Karpas-422 (cell line): ENCODE data around the gene OR13C5. TPM values are rescaled to one million over a fixed set of nuclear protein-coding genes. Genes with fewer than 3 reads are reported as not detected.
"Not testable (repeated sequence)": the region's sequence is repeated elsewhere in the genome, so short reads cannot be mapped to it uniquely, and the experiment has no call there.

Source experiments
- DNase-seq: peaks from one replicate; pipeline ENCODE4 v3.0.0-alpha.2; 2015
- H2AFZ ChIP-seq: fragments of 200-600 bp; sonication (generic); 2 replicates; pipeline ENCODE4 v1.6.1; 2014; ENCODE audit warnings: antibody characterized with exemption, low read length, mixed read lengths
- H3K27ac ChIP-seq: fragments of 200-600 bp; sonication (generic); 2 replicates; pipeline ENCODE4 v1.5.1; 2014; ENCODE audit warnings: mild to moderate bottlenecking, low read length, moderate library complexity
- H3K27me3 ChIP-seq: fragments of 200-600 bp; sonication (generic); 2 replicates; pipeline ENCODE4 v1.6.1; 2014; ENCODE audit warnings: low read length, mixed read lengths
- H3K36me3 ChIP-seq: fragments of 200-600 bp; sonication (generic); 2 replicates; pipeline ENCODE4 v1.6.1; 2014; ENCODE audit warnings: low read length, mixed read lengths; ENCODE audit not compliant: insufficient read depth
- H3K4me1 ChIP-seq: fragments of 200-600 bp; sonication (generic); 2 replicates; pipeline ENCODE4 v1.6.1; 2014; ENCODE audit warnings: mild to moderate bottlenecking, low read length, mixed read lengths
- H3K4me2 ChIP-seq: fragments of 200-600 bp; sonication (generic); 2 replicates; pipeline ENCODE4 v1.6.1; 2014; ENCODE audit warnings: low read length, low read depth, mild to moderate bottlenecking; ENCODE audit not compliant: poor library complexity, severe bottlenecking
- H3K4me3 ChIP-seq: fragments of 200-600 bp; sonication (generic); 2 replicates; pipeline ENCODE4 v1.5.1; 2014; ENCODE audit warnings: mild to moderate bottlenecking, antibody characterized with exemption, low read length, mixed read lengths
- H3K79me2 ChIP-seq: fragments of 200-600 bp; sonication (generic); 2 replicates; pipeline ENCODE4 v1.6.1; 2014; ENCODE audit warnings: mild to moderate bottlenecking, low read length, mixed read lengths
- H3K9ac ChIP-seq: fragments of 200-600 bp; sonication (generic); 2 replicates; pipeline ENCODE4 v1.6.0; 2014; ENCODE audit warnings: low read length
- H3K9me2 ChIP-seq: fragments of 200-600 bp; sonication (generic), shearing (Covaris generic); replicated peaks from 2 replicates; pipeline ENCODE4 v1.6.0; 2014; ENCODE audit warnings: mild to moderate bottlenecking, low read length, moderate library complexity; ENCODE audit not compliant: insufficient read depth
- H3K9me3 ChIP-seq: fragments of 300-700, 200-600 bp; sonication (generic); 2 replicates; pipeline ENCODE4 v1.6.1; 2014; ENCODE audit warnings: low read length, mixed read lengths
- H4K20me1 ChIP-seq: fragments of 200-600 bp; sonication (generic); 2 replicates; pipeline ENCODE4 v1.6.1; 2014; ENCODE audit warnings: mild to moderate bottlenecking, antibody characterized with exemption, low read length, low read depth; ENCODE audit not compliant: insufficient read depth
- total RNA-seq: library from RNA; depleted of rRNA; stranded (reverse); fragments of >200 nt; shearing (Covaris generic); gene quantifications from 2 replicates; pipeline ENCODE4 v1.2.3, GENCODE V29; 2014; ENCODE audit warnings: low replicate concordance; rRNA removed

Gene OR13C5
- not detected in 2 replicates for total RNA-seq

- H3K4me3 ChIP-seq, H3K27ac ChIP-seq, H3K27me3 ChIP-seq, H3K4me1 ChIP-seq, H4K20me1 ChIP-seq, H3K36me3 ChIP-seq, H3K9me3 ChIP-seq, H2AFZ ChIP-seq, H3K79me2 ChIP-seq, H3K9me2 ChIP-seq, H3K9ac ChIP-seq, H3K4me2 ChIP-seq, DNase-seq: not testable (repeated sequence)
These were observed at the start of gene OR13C5 for GRCh38 chr9:104599313-104599712. Gene OR13C5 (minus strand): TSS chr9:104599413. CDS start chr9:104599413, 0 bp downstream.

GRCh38 chr9:104635456-104635855 lies 36.2 kb upstream of the OR13C5 start:
- no peak overlapping the region for H2AFZ ChIP-seq
- no peak overlapping the region for H3K9ac ChIP-seq
- no peak overlapping the region for H3K4me3 ChIP-seq
- no peaks in the 10 kb centered on the region for H3K36me3 ChIP-seq
- H3K4me2 ChIP-seq, result peak overlapping the region; percentile 22
- peaks cover 41% of the 10 kb centered on the region for H3K4me1 ChIP-seq
- H3K9me2 ChIP-seq, result no peaks in the 10 kb centered on the region
- no peaks in the 10 kb centered on the region for H3K27me3 ChIP-seq
- DNase-seq, result no peak
- H4K20me1 ChIP-seq, result no peaks in the 10 kb centered on the region
- peak overlapping the region; percentile 74; the same call in 1 of the 2 replicates for H3K27ac ChIP-seq
- no peaks in the 10 kb centered on the region for H3K79me2 ChIP-seq
- H3K9me3 ChIP-seq, result no peaks in the 10 kb centered on the region

GRCh38 chr9:104633976-104634520 lies 34.8 kb upstream of the OR13C5 start:
- H3K79me2 ChIP-seq, result no peaks in the 10 kb centered on the region
- H3K27ac ChIP-seq, result no peak overlapping the region
- H3K9ac ChIP-seq, result no peak overlapping the region
- no peak overlapping the region for H3K4me3 ChIP-seq
- H3K27me3 ChIP-seq, result no peaks in the 10 kb centered on the region
- H3K36me3 ChIP-seq, result no peaks in the 10 kb centered on the region
- DNase-seq, result no peak
- H2AFZ ChIP-seq, result no peak overlapping the region
- H3K9me3 ChIP-seq, result no peaks in the 10 kb centered on the region
- H3K4me1 ChIP-seq, result peaks cover 41% of the 10 kb centered on the region
- no peaks in the 10 kb centered on the region for H3K9me2 ChIP-seq
- H3K4me2 ChIP-seq, result no peak overlapping the region
- H4K20me1 ChIP-seq, result no peaks in the 10 kb centered on the region

- H3K9me2 ChIP-seq, result not testable (repeated sequence)
These were observed 26.8 kb upstream of the OR13C5 start for GRCh38 chr9:104625964-104626363.

GRCh38 chr9:104618104-104618503 lies 18.9 kb upstream of the OR13C5 start, which contains the start of gene OR13C9:
Gene OR13C9 (minus strand): TSS chr9:104618204. CDS start chr9:104618204, 0 bp downstream.
- H4K20me1 ChIP-seq, result no peaks in the 10 kb centered on the region
- H3K4me2 ChIP-seq, result no peak within 1 kb of the TSS
- H2AFZ ChIP-seq, result no peak within 1 kb of the TSS
- no peak within 1 kb of the TSS for H3K9ac ChIP-seq
- no peaks in the 10 kb centered on the region for H3K27me3 ChIP-seq
- no peak for DNase-seq
- H3K9me2 ChIP-seq, result no peaks in the 10 kb centered on the region
- H3K79me2 ChIP-seq, result no peaks in the 10 kb centered on the region
- no peak within 1 kb of the TSS for H3K4me3 ChIP-seq
- peaks cover 39% of the 10 kb centered on the region for H3K4me1 ChIP-seq
- H3K36me3 ChIP-seq, result no peaks in the 10 kb centered on the region
- H3K9me3 ChIP-seq, result no peaks in the 10 kb centered on the region
- H3K27ac ChIP-seq, result no peak within 1 kb of the TSS

More at GRCh38 chr9:104625964-104626363, 26.8 kb upstream of the OR13C5 start:
- H3K36me3 ChIP-seq, H3K4me3 ChIP-seq, H3K27me3 ChIP-seq, H3K9ac ChIP-seq, H2AFZ ChIP-seq, H3K4me2 ChIP-seq, H3K9me3 ChIP-seq, H4K20me1 ChIP-seq, H3K27ac ChIP-seq, H3K79me2 ChIP-seq: not testable (repeated sequence)
- H3K4me1 ChIP-seq, result peaks cover 24% of the 10 kb centered on the region
- peak; percentile 60 for DNase-seq

- Histone ChIP-seq H3K9me2 (no peaks in the 10 kb centered on the region), H3K9ac (no peak overlapping the region), H3K27ac (no peak overlapping the region), H3K4me3 (no peak overlapping the region), H3K79me2 (no peaks in the 10 kb centered on the region), H3K36me3 (no peaks in the 10 kb centered on the region), H4K20me1 (no peaks in the 10 kb centered on the region), H2AFZ (no peak overlapping the region), H3K4me1 (peaks cover 39% of the 10 kb centered on the region), H3K27me3 (no peaks in the 10 kb centered on the region), H3K9me3 (no peaks in the 10 kb centered on the region), H3K4me2 (no peak overlapping the region)
- DNase-seq, result no peak
These were observed 18.2 kb upstream of the OR13C5 start for GRCh38 chr9:104617418-104617817.

GRCh38 chr9:104611213-104611612 lies 12.0 kb upstream of the OR13C5 start:
- H3K27me3 ChIP-seq, result no peaks in the 10 kb centered on the region
- H3K27ac ChIP-seq, result no peak overlapping the region
- DNase-seq, result no peak
- no peak overlapping the region for H2AFZ ChIP-seq
- H3K36me3 ChIP-seq, result no peaks in the 10 kb centered on the region
- H3K9me3 ChIP-seq, result no peaks in the 10 kb centered on the region
- H3K4me2 ChIP-seq, result no peak overlapping the region
- peaks cover 40% of the 10 kb centered on the region for H3K4me1 ChIP-seq
- no peaks in the 10 kb centered on the region for H3K9me2 ChIP-seq
- H3K9ac ChIP-seq, result no peak overlapping the region
- no peaks in the 10 kb centered on the region for H3K79me2 ChIP-seq
- no peaks in the 10 kb centered on the region for H4K20me1 ChIP-seq
- H3K4me3 ChIP-seq, result no peak overlapping the region

- Histone ChIP-seq H3K79me2 (no peaks in the 10 kb centered on the region), H3K4me1 (peaks cover 34% of the 10 kb centered on the region), H3K4me2 (no peak overlapping the region), H3K27ac (no peak overlapping the region), H3K27me3 (no peaks in the 10 kb centered on the region), H3K9me3 (no peaks in the 10 kb centered on the region), H3K9ac (no peak overlapping the region), H3K36me3 (no peaks in the 10 kb centered on the region), H4K20me1 (no peaks in the 10 kb centered on the region), H3K4me3 (no peak overlapping the region), H2AFZ (no peak overlapping the region), H3K9me2 (no peaks in the 10 kb centered on the region)
- peak; percentile 71 for DNase-seq
These were observed 9.1 kb upstream of the OR13C5 start for GRCh38 chr9:104608336-104608735.
